Cardiac fibroblast (primary cell): Measurements from ENCODE around the gene BEND5.

Source experiments
- DNase-seq, 2 donors: peaks; one replicate each; pipeline versions ENCODE4 v3.0.0 to v3.0.0-alpha.2; 2010; ENCODE audit warnings: low read depth in 2 of 2
- H3K4me3 ChIP-seq, 2 donors: replicated peaks in 1 of 2; 1 replicate in 1 of 2; 2 replicates in 1 of 2; pipeline ENCODE4 v1.5.1; 2011; ENCODE audit warnings: low read depth in 2 of 2, low read length in 2 of 2, mild to moderate bottlenecking in 2 of 2, moderate library complexity in 1 of 2
- TF ChIP-seq, protein P1 (sequence below): IDR thresholded peaks from one replicate; pipeline ENCODE4 v1.5.1; 2011; ENCODE audit warnings: low read depth, mild to moderate bottlenecking, low read length, inconsistent platforms

The BEND5 gene

GRCh38 chr1:48743480-48743879 lies 33.2 kb downstream of the BEND5 start:
- no peak overlapping the region for H3K4me3 ChIP-seq
- TF ChIP-seq, protein P1, sequence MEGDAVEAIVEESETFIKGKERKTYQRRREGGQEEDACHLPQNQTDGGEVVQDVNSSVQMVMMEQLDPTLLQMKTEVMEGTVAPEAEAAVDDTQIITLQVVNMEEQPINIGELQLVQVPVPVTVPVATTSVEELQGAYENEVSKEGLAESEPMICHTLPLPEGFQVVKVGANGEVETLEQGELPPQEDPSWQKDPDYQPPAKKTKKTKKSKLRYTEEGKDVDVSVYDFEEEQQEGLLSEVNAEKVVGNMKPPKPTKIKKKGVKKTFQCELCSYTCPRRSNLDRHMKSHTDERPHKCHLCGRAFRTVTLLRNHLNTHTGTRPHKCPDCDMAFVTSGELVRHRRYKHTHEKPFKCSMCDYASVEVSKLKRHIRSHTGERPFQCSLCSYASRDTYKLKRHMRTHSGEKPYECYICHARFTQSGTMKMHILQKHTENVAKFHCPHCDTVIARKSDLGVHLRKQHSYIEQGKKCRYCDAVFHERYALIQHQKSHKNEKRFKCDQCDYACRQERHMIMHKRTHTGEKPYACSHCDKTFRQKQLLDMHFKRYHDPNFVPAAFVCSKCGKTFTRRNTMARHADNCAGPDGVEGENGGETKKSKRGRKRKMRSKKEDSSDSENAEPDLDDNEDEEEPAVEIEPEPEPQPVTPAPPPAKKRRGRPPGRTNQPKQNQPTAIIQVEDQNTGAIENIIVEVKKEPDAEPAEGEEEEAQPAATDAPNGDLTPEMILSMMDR, result no peak
- no peak for DNase-seq

DNA sequence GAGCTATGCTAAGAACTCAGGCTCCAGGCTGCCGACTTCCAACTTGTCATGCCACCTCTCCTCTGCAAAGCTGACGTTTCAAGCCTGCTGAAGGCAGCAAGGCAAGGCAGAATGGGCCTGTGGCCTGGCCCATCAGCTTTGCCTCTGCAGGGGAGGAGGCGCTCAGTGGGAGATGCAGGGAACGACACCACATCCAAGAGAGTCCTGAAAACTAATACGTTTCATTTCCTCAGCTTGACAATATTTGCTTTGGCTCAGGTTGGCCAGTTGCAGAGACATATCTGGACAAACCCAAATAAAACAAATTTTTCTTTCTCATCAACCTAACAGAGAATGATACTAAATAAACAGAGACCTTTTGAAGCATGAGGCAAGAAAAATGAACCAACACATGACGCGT lies 35.3 kb downstream of the BEND5 start:
- TF ChIP-seq, protein P1, result no peak
- no peak overlapping the region for H3K4me3 ChIP-seq
- no peak for DNase-seq

DNA sequence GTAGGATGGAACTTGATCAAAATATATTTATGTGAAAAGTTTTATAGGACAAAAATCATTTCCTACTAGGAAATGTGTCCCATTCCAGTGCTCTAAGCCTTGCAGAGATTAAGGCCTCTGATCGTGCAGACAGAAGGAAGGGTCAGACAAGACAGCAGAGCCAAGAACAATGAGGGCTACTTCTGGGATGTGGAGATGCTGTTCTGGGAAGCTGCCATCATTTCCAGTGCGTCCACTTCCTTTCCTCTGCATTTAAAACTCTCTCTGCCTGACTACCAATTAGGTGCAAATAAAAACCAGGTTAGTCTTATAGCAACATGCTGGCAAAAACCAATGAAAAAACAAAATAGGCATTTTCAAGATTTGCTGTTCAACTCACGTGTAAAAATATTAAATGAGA lies 36.1 kb downstream of the BEND5 start:
- TF ChIP-seq, protein P1, result no peak
- no peak for DNase-seq
- no peak overlapping the region for H3K4me3 ChIP-seq

- TF ChIP-seq, protein P1, result no peak
- H3K4me3 ChIP-seq, result no peak overlapping the region
- no peak for DNase-seq
Measured at GRCh38 chr1:48739091-48739490, 37.6 kb downstream of the BEND5 start.

GRCh38 chr1:48738356-48738755 lies 38.3 kb downstream of the BEND5 start:
- TF ChIP-seq, protein P1, result no peak
- H3K4me3 ChIP-seq, result no peak overlapping the region
- DNase-seq, result no peak

DNA sequence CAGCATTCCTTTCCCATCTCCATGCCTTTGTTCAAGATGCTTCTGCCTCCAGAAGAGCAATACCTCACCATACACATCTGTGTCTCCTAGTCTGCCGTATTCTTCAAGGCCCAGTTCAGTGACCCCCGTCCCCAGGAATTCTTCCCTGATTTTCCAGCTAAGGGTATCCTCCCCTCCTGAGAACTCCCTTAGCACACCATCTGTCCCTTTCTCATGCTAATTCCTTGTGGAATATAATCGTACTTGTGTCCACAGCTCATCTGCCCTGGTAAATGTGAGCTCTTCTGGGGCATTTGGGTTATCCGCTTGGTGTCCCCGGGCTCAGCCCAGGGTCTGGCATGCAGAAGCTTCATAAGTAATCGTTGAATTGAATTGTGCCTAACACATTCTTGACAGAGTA lies 40.9 kb downstream of the BEND5 start:
- H3K4me3 ChIP-seq, result no peak overlapping the region
- no peak for DNase-seq
- TF ChIP-seq, protein P1, result no peak

DNA sequence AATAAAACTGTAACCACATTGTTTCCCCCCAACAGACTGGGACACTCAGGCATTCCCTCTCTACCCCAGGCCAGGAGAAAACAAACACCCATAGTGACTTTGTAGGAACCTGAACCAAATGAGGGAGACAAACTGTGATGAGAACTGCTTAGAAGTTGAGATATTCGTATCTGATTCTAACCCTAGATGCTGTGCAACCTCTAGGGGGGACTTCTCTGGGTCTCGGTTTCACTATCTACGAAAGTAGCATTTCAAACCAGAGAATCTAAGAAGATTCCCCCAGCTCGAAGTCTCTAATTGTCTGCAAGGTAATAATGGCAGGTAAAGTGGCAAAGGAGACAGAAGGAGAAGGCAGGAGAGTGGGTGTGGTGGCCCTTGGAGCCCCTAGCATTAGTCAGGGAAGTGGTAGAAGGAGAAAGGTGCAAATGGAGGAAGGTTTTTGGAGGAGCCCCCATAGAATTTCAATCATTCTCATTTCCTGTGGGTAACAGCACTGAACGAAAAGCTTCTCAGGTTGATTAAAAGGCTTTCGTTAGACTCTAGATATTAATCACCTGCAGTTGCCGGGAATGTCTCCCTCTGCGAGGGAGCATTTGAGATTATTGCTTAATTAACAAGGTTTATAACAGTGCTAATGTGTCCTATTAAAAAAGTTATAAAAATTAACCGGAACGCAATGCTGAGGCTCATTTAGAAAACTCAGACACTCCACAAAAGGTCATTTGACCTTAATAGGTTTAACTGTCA lies 46.4 kb downstream of the BEND5 start:
- H3K4me3 ChIP-seq, result no peak overlapping the region
- DNase-seq, result no peak
- TF ChIP-seq, protein P1, result no peak
